Measurements from ENCODE around the gene CZIB.

- TF ChIP-seq CTCF (IDR thresholded peaks at IDR 0.05; ENCODE audit: low read length), result no peak
- TF ChIP-seq EZH2 (optimal IDR thresholded peaks at IDR 0.05; ENCODE audit: low read depth, low read length), result no peak
- no peak for TF ChIP-seq EZH2phosphoT487 (IDR thresholded peaks at IDR 0.05; ENCODE audit: low read length)
These were observed 21.4 kb upstream of the CZIB start for GRCh38 chr1:53241828-53242227.
